ENCODE measurements around the gene AQP12A. TPM values are rescaled to one million over a fixed set of nuclear protein-coding genes. Genes with fewer than 3 reads are reported as not detected.

AQP12A gene
- total and polyA plus RNA-seq, 10 of the 15 experiments (the other 5 are each of a cell fraction or from before 2014, with no cell fraction given) = not detected

DNA sequence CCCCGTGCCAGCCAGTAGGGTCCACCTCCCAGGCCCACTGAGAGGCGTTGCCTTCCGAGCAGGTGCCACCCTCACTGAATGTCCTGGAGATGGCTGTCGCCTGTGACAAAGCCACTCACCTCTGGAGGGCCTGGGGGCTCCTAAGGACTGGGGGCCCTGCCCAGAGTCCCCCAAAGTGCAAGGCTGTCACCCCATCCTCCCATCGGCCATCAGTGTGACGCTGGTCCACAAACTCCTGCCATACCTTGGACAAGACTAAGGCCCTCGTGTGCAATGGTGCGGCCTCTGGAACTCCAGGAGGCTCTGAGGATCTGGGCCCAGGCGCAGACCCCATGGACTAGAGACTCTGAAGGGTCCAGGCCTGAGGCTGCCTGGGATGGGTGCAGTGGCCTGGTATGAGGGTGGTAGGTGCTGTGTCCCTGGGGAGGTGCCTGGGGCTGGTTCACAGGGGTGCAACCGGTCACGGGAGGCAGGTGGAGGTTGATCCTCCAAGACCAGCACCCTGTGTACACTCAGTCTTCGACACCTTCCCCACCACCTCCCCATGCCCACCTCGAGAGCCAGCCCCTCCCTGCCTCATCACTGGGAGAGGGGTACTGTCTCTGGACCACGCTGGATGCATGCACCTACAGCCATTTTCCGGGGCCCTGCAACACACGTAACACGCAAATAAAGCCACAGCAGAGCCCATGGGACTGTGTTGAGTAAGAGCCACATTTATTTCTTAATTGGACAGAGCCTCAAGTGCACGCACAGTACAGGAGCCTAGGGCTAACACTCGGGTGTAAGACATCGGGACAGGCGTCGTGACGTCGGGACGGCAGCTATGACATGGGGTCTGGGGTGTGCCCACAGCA lies 21.6 kb downstream of the AQP12A start (continued):
- TF ChIP-seq, protein P1, sequence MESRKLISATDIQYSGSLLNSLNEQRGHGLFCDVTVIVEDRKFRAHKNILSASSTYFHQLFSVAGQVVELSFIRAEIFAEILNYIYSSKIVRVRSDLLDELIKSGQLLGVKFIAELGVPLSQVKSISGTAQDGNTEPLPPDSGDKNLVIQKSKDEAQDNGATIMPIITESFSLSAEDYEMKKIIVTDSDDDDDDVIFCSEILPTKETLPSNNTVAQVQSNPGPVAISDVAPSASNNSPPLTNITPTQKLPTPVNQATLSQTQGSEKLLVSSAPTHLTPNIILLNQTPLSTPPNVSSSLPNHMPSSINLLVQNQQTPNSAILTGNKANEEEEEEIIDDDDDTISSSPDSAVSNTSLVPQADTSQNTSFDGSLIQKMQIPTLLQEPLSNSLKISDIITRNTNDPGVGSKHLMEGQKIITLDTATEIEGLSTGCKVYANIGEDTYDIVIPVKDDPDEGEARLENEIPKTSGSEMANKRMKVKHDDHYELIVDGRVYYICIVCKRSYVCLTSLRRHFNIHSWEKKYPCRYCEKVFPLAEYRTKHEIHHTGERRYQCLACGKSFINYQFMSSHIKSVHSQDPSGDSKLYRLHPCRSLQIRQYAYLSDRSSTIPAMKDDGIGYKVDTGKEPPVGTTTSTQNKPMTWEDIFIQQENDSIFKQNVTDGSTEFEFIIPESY (IDR thresholded peaks at IDR 0.05) = no peak
- TF ChIP-seq POLR2A (IDR thresholded peaks at IDR 0.05; ENCODE audit: low read depth, low read length) = no peak
- TF ChIP-seq, protein P2, sequence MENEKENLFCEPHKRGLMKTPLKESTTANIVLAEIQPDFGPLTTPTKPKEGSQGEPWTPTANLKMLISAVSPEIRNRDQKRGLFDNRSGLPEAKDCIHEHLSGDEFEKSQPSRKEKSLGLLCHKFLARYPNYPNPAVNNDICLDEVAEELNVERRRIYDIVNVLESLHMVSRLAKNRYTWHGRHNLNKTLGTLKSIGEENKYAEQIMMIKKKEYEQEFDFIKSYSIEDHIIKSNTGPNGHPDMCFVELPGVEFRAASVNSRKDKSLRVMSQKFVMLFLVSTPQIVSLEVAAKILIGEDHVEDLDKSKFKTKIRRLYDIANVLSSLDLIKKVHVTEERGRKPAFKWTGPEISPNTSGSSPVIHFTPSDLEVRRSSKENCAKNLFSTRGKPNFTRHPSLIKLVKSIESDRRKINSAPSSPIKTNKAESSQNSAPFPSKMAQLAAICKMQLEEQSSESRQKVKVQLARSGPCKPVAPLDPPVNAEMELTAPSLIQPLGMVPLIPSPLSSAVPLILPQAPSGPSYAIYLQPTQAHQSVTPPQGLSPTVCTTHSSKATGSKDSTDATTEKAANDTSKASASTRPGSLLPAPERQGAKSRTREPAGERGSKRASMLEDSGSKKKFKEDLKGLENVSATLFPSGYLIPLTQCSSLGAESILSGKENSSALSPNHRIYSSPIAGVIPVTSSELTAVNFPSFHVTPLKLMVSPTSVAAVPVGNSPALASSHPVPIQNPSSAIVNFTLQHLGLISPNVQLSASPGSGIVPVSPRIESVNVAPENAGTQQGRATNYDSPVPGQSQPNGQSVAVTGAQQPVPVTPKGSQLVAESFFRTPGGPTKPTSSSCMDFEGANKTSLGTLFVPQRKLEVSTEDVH (IDR thresholded peaks at IDR 0.05; ENCODE audit: low read depth, partially characterized antibody) = no peak
- TF ChIP-seq, protein P3, sequence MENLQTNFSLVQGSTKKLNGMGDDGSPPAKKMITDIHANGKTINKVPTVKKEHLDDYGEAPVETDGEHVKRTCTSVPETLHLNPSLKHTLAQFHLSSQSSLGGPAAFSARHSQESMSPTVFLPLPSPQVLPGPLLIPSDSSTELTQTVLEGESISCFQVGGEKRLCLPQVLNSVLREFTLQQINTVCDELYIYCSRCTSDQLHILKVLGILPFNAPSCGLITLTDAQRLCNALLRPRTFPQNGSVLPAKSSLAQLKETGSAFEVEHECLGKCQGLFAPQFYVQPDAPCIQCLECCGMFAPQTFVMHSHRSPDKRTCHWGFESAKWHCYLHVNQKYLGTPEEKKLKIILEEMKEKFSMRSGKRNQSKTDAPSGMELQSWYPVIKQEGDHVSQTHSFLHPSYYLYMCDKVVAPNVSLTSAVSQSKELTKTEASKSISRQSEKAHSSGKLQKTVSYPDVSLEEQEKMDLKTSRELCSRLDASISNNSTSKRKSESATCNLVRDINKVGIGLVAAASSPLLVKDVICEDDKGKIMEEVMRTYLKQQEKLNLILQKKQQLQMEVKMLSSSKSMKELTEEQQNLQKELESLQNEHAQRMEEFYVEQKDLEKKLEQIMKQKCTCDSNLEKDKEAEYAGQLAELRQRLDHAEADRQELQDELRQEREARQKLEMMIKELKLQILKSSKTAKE (IDR thresholded peaks at IDR 0.05; ENCODE audit: low read depth, poor library complexity, severe bottlenecking) = no peak
- TF ChIP-seq, protein P4, sequence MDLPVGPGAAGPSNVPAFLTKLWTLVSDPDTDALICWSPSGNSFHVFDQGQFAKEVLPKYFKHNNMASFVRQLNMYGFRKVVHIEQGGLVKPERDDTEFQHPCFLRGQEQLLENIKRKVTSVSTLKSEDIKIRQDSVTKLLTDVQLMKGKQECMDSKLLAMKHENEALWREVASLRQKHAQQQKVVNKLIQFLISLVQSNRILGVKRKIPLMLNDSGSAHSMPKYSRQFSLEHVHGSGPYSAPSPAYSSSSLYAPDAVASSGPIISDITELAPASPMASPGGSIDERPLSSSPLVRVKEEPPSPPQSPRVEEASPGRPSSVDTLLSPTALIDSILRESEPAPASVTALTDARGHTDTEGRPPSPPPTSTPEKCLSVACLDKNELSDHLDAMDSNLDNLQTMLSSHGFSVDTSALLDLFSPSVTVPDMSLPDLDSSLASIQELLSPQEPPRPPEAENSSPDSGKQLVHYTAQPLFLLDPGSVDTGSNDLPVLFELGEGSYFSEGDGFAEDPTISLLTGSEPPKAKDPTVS (IDR thresholded peaks at IDR 0.05; ENCODE audit: low read depth, low read length) = no peak
- TF ChIP-seq, protein P5, sequence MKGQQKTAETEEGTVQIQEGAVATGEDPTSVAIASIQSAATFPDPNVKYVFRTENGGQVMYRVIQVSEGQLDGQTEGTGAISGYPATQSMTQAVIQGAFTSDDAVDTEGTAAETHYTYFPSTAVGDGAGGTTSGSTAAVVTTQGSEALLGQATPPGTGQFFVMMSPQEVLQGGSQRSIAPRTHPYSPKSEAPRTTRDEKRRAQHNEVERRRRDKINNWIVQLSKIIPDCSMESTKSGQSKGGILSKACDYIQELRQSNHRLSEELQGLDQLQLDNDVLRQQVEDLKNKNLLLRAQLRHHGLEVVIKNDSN (IDR thresholded peaks at IDR 0.05; ENCODE audit: borderline replicate concordance, extremely low read length, insufficient read depth, low read depth, low read length) = no peak
- TF ChIP-seq PAX5 (IDR thresholded peaks at IDR 0.05; ENCODE audit: borderline replicate concordance, low read depth, low read length) = no peak
- no peak for TF ChIP-seq ZNF274 (IDR thresholded peaks at IDR 0.05; ENCODE audit: insufficient read depth, insufficient read length)
